Osteocyte (in vitro differentiated cells): ENCODE results near the gene HHIP. TPM values are rescaled to one million over a fixed set of nuclear protein-coding genes. Genes with fewer than 3 reads are reported as not detected.

Experiments
- DNase-seq: peaks from one replicate; pipeline ENCODE4 v3.0.0; 2021; ENCODE audit warnings: mixed read lengths; ENCODE audit not compliant: unreplicated experiment; ENCODE audit errors: extremely low spot score
- H3K27ac Mint-ChIP-seq: one replicate; pipeline ENCODE4 v1.8.0; 2021; ENCODE audit warnings: mild to moderate bottlenecking, mixed read lengths; ENCODE audit not compliant: unreplicated experiment
- H3K27me3 Mint-ChIP-seq: one replicate; pipeline ENCODE4 v1.8.0; 2021; ENCODE audit warnings: mixed read lengths; ENCODE audit not compliant: unreplicated experiment
- H3K36me3 Mint-ChIP-seq: one replicate; pipeline ENCODE4 v1.8.0; 2021; ENCODE audit warnings: mixed read lengths; ENCODE audit not compliant: unreplicated experiment
- H3K4me1 Mint-ChIP-seq: one replicate; pipeline ENCODE4 v1.8.0; 2021; ENCODE audit warnings: mixed read lengths; ENCODE audit not compliant: unreplicated experiment
- H3K4me3 Mint-ChIP-seq: one replicate; pipeline ENCODE4 v1.8.0; 2021; ENCODE audit warnings: mild to moderate bottlenecking, moderate library complexity, mixed read lengths; ENCODE audit not compliant: unreplicated experiment
- H3K9me3 Mint-ChIP-seq: one replicate; pipeline ENCODE4 v1.8.0; 2021; ENCODE audit warnings: mixed read lengths; ENCODE audit not compliant: unreplicated experiment
- CTCF ChIP-seq: fragments of 200-600 bp; sonication (generic); IDR thresholded peaks from 2 replicates; pipeline ENCODE4 v1.5.0; 2021; ENCODE audit warnings: antibody characterized with exemption, mild to moderate bottlenecking, moderate library complexity
- total RNA-seq: library from RNA; stranded (reverse); gene quantifications from 2 replicates; pipeline ENCODE4 v1.2.1, GENCODE V29; 2021

The HHIP gene
- total RNA-seq, 1 donor from 2014 or later: 0.97 TPM

- peaks cover 18% of the 10 kb centered on the region for H3K4me1 Mint-ChIP-seq
- TF ChIP-seq CTCF: no peak
- no peaks in the 10 kb centered on the region for H3K36me3 Mint-ChIP-seq
- H3K27ac Mint-ChIP-seq: no peak overlapping the region
- no peak for DNase-seq
- H3K27me3 Mint-ChIP-seq: no peaks in the 10 kb centered on the region
- no peaks in the 10 kb centered on the region for H3K9me3 Mint-ChIP-seq
- no peak overlapping the region for H3K4me3 Mint-ChIP-seq
These were observed 73.1 kb downstream of the HHIP start for GRCh38 chr4:144718958-144719512.

GRCh38 chr4:144720491-144720890 is 74.5 kb downstream of the HHIP start:
- no peak overlapping the region for H3K27ac Mint-ChIP-seq
- TF ChIP-seq CTCF: no peak
- peaks cover 18% of the 10 kb centered on the region for H3K4me1 Mint-ChIP-seq
- no peaks in the 10 kb centered on the region for H3K36me3 Mint-ChIP-seq
- no peak for DNase-seq
- H3K9me3 Mint-ChIP-seq: no peaks in the 10 kb centered on the region
- no peak overlapping the region for H3K4me3 Mint-ChIP-seq
- no peaks in the 10 kb centered on the region for H3K27me3 Mint-ChIP-seq

GRCh38 chr4:144721994-144722393 is 76.0 kb downstream of the HHIP start:
- no peak for DNase-seq
- TF ChIP-seq CTCF: no peak
- H3K27me3 Mint-ChIP-seq: no peaks in the 10 kb centered on the region
- H3K9me3 Mint-ChIP-seq: no peaks in the 10 kb centered on the region
- H3K27ac Mint-ChIP-seq: peak overlapping the region; percentile 70
- no peaks in the 10 kb centered on the region for H3K36me3 Mint-ChIP-seq
- H3K4me1 Mint-ChIP-seq: peaks cover 18% of the 10 kb centered on the region
- no peak overlapping the region for H3K4me3 Mint-ChIP-seq

GRCh38 chr4:144723471-144723870 is 77.5 kb downstream of the HHIP start:
- no peaks in the 10 kb centered on the region for H3K9me3 Mint-ChIP-seq
- H3K4me3 Mint-ChIP-seq: no peak overlapping the region
- no peak for TF ChIP-seq CTCF
- peaks cover 18% of the 10 kb centered on the region for H3K4me1 Mint-ChIP-seq
- H3K27me3 Mint-ChIP-seq: no peaks in the 10 kb centered on the region
- no peak overlapping the region for H3K27ac Mint-ChIP-seq
- no peak for DNase-seq
- H3K36me3 Mint-ChIP-seq: no peaks in the 10 kb centered on the region

GRCh38 chr4:144729175-144729574 is 83.2 kb downstream of the HHIP start:
- Mint-ChIP-seq H3K9me3 (no peaks in the 10 kb centered on the region), H3K4me1 (peaks cover 12% of the 10 kb centered on the region), H3K27ac (no peak overlapping the region), H3K27me3 (no peaks in the 10 kb centered on the region), H3K4me3 (no peak overlapping the region), H3K36me3 (no peaks in the 10 kb centered on the region)
- no peak for TF ChIP-seq CTCF
- DNase-seq: no peak
